HepG2 (cell line): ENCODE results near the gene KLHL36. TPM values are rescaled to one million over a fixed set of nuclear protein-coding genes. Genes with fewer than 3 reads are reported as not detected.
A peak's percentile ranks its signal among the peaks of the same experiment; 100 is the strongest.

Experiments
- ATF2 ChIP-seq: sonication (generic); formaldehyde crosslinking; IDR thresholded peaks from 2 replicates; pipeline ENCODE4 v1.4.0; 2020; ENCODE audit warnings: missing genetic modification reagents
- CCDC6 ChIP-seq: sonication (generic); formaldehyde crosslinking; IDR thresholded peaks from 2 replicates; pipeline ENCODE4 v1.8.1; 2022; ENCODE audit warnings: mild to moderate bottlenecking, missing genetic modification reagents, moderate library complexity
- CEBPG ChIP-seq: IDR thresholded peaks from 2 replicates; pipeline ENCODE4 v1.6.1; 2016
- FIP1L1 ChIP-seq: fragments of 200-400 bp; formaldehyde crosslinking; IDR thresholded peaks from 2 replicates; pipeline ENCODE4 v1.6.1; 2018; ENCODE audit warnings: low read depth, mild to moderate bottlenecking, low read length, moderate library complexity, borderline replicate concordance; ENCODE audit not compliant: insufficient read depth
- FOXJ3 ChIP-seq: sonication (generic); formaldehyde crosslinking; IDR thresholded peaks from 2 replicates; pipeline ENCODE4 v1.4.0; 2020; ENCODE audit warnings: missing genetic modification reagents, mild to moderate bottlenecking, borderline replicate concordance
- HMG20A ChIP-seq: IDR thresholded peaks from 2 replicates; pipeline ENCODE4 v1.6.1; 2016; ENCODE audit warnings: borderline replicate concordance
- IRF1 ChIP-seq: sonication (generic); formaldehyde crosslinking; IDR thresholded peaks from 2 replicates; pipeline ENCODE4 v1.4.0; 2020; ENCODE audit warnings: low read depth, mild to moderate bottlenecking, missing genetic modification reagents
- KDM5B ChIP-seq: sonication (generic); formaldehyde crosslinking; IDR thresholded peaks from 2 replicates; pipeline ENCODE4 v1.4.0; 2020; ENCODE audit warnings: missing genetic modification reagents, mild to moderate bottlenecking, borderline replicate concordance
- MAFF ChIP-seq: IDR thresholded peaks from 2 replicates; pipeline ENCODE4 v1.6.1; 2011; ENCODE audit warnings: low read depth, low read length, improper control_type of control experiment
- MAFG ChIP-seq: sonication (generic); formaldehyde crosslinking; IDR thresholded peaks from 2 replicates; pipeline ENCODE4 v1.5.1; 2020; ENCODE audit warnings: mild to moderate bottlenecking, missing genetic modification reagents
- MNT ChIP-seq: fragments of 450-650 bp; IDR thresholded peaks from 2 replicates; pipeline ENCODE4 v1.6.1; 2016
- NR2F6 ChIP-seq, 2 experiments: IDR thresholded peaks; 2 replicates each; pipeline ENCODE4 v1.6.1; 2016; ENCODE audit warnings: antibody characterized with exemption in 1 of 2, mild to moderate bottlenecking in 1 of 2
- SNAPC5 ChIP-seq: sonication (generic); formaldehyde crosslinking; IDR thresholded peaks from 2 replicates; pipeline ENCODE4 v1.8.1; 2023; ENCODE audit warnings: mild to moderate bottlenecking, missing genetic modification reagents, borderline replicate concordance
- TEAD2 ChIP-seq: sonication (generic); formaldehyde crosslinking; IDR thresholded peaks from 2 replicates; pipeline ENCODE4 v1.9.0; 2021; ENCODE audit warnings: missing genetic modification reagents
- TEAD3 ChIP-seq: optimal IDR thresholded peaks from 2 replicates; pipeline ENCODE3; 2016; ENCODE audit warnings: borderline replicate concordance
- TRAFD1 ChIP-seq: sonication (generic); formaldehyde crosslinking; IDR thresholded peaks from 2 replicates; pipeline ENCODE4 v1.5.1; 2020; ENCODE audit warnings: missing genetic modification reagents, mild to moderate bottlenecking, borderline replicate concordance
- ZMYM4 ChIP-seq: sonication (generic); formaldehyde crosslinking; IDR thresholded peaks from 2 replicates; pipeline ENCODE4 v1.8.1; 2023; ENCODE audit warnings: mild to moderate bottlenecking, missing genetic modification reagents
- ZNF543 ChIP-seq: sonication (generic); formaldehyde crosslinking; IDR thresholded peaks from 2 replicates; pipeline ENCODE4 v1.4.0; 2020; ENCODE audit warnings: mild to moderate bottlenecking, missing genetic modification reagents
- ZNF687 ChIP-seq: sonication (generic); formaldehyde crosslinking; IDR thresholded peaks from 2 replicates; pipeline ENCODE4 v1.5.1; 2020; ENCODE audit warnings: mild to moderate bottlenecking, missing genetic modification reagents, moderate library complexity
- ZNF781 ChIP-seq: sonication (generic); formaldehyde crosslinking; IDR thresholded peaks from 2 replicates; pipeline ENCODE4 v1.5.1; 2020; ENCODE audit warnings: borderline replicate concordance, mild to moderate bottlenecking, missing genetic modification reagents; ENCODE audit errors: not compliant biosample characterization
- ZNF839 ChIP-seq: sonication (generic); formaldehyde crosslinking; IDR thresholded peaks from 2 replicates; pipeline ENCODE4 v1.4.0; 2020; ENCODE audit warnings: missing genetic modification reagents, mild to moderate bottlenecking, borderline replicate concordance
- polyA plus RNA-seq, 8 experiments: library from polyadenylated mRNA; depleted of rRNA in 3 of 8; stranded (reverse) in 7 of 8; unstranded in 1 of 8; fragments of >200 nt; fragmentation: Illumina TruSeq in 4 of 8; extraction: Trizol in 4 of 8; gene quantifications; 2 replicates each; pipeline versions ENCODE4 v1.2.1 to v1.2.3, GENCODE V29; 2011 to 2016; ENCODE audit warnings: low read depth in 4 of 8, missing spikeins in 1 of 8, mixed read lengths in 1 of 8; ENCODE audit not compliant: insufficient read depth in 1 of 8
- total RNA-seq, 5 experiments: library from RNA; depleted of rRNA; stranded (reverse); fragments of >200 nt; fragmentation: Illumina TruSeq; extraction: Trizol; gene quantifications; 2 replicates each; pipeline ENCODE4 v1.2.3, GENCODE V29; 2016; ENCODE audit warnings: low read depth in 1 of 5

The KLHL36 gene
- total and polyA plus RNA-seq, 2 of the 13 experiments (the other 11 are each of a cell fraction or from before 2014, with no cell fraction given): 24.3 to 26.0 TPM

- TF ChIP-seq IRF1 (CRISPR knock-in tag) (no peak), CEBPG (CRISPR knock-in tag) (peak; percentile 75), TEAD3 (CRISPR knock-in tag) (peak; percentile 55), ZNF687 (peak; percentile 86), NR2F6 (IDR thresholded peaks at IDR 0.05) (no peak), NR2F6 (CRISPR knock-in tag; IDR thresholded peaks at IDR 0.05) (0 out of 2 replicates have a peak, but pooled peaks have one; percentile 27), KDM5B (CRISPR knock-in tag) (peak; percentile 21; the same call in 1 of the 2 replicates), ZNF781 (no peak), TRAFD1 (no peak), MAFF (no peak), ATF2 (CRISPR knock-in tag) (no peak), MNT (no peak), CCDC6 (CRISPR knock-in tag) (no peak), FOXJ3 (CRISPR knock-in tag) (no peak), MAFG (CRISPR knock-in tag) (no peak), ZMYM4 (no peak), SNAPC5 (CRISPR knock-in tag) (no peak), TEAD2 (no peak), FIP1L1 (no peak), ZNF543 (CRISPR knock-in tag) (no peak), ZNF839 (CRISPR knock-in tag) (no peak), HMG20A (CRISPR knock-in tag) (peak; percentile 28; the same call in 1 of the 2 replicates)
These were observed 5.1 kb upstream of the KLHL36 start (continued) for GRCh38 chr16:84643180-84643583.
